K562 (cell line): ENCODE measurements around the gene TGFBR3L. TPM values are rescaled to one million over a fixed set of nuclear protein-coding genes. Genes with fewer than 3 reads are reported as not detected.
"Not testable (repeated sequence)": the region's sequence is repeated elsewhere in the genome, so short reads cannot be mapped to it uniquely, and the experiment has no call there.

Experiments used
- ATAC-seq: fragments of 200-7000 bp; cut with Tn5 transposase; 3 replicates; pipeline ENCODE4 v1.9.1; 2020; ENCODE audit warnings: moderate library complexity
- BruUV-seq: library from RNA; stranded (reverse); fragments of 400-500 nt; replicated peaks from 2 replicates; lab custom pipeline; 2021; lab: Mats Ljungman, UMichigan
- CTCF ChIA-PET: fragments of 300-600 bp; formaldehyde crosslinking; extraction: SDS; loops from one replicate; lab custom pipeline; 2021; ENCODE audit warnings: low intra/inter-chr PET ratio; lab: Yijun Ruan, JAX
- POLR2A ChIA-PET: fragments of 300-600, 350-650 bp; sonication (Branson Sonifier 250); formaldehyde crosslinking; extraction: SDS; loops from one replicate; lab custom pipeline; 2021; ENCODE audit warnings: antibody characterized with exemption, inconsistent platforms; lab: Yijun Ruan, JAX
- DNase-seq, 4 experiments: peaks; one replicate each; pipeline versions ENCODE4 v3.0.0 to v3.0.0-alpha.2; 2011 to 2018; ENCODE audit warnings: low spot score in 3 of 4, mixed read lengths in 3 of 4; ENCODE audit errors: extremely low read depth in 1 of 4
- FAIRE-seq: peaks from 2 replicates; lab custom pipeline; 2011; peaks lifted over from hg19 to GRCh38; lab: Jason Lieb, UNC
- H2AFZ ChIP-seq: 2 replicates; pipeline ENCODE4 v1.6.0; 2011; ENCODE audit warnings: low read depth, low read length, control low read depth, inconsistent platforms
- H3K27ac ChIP-seq: fragments of 200-600 bp; 3 replicates; pipeline ENCODE4 v1.8.0; 2011; ENCODE audit warnings: low read depth, mild to moderate bottlenecking, control low read depth, inconsistent platforms, low read length, moderate library complexity, mixed read lengths; ENCODE audit errors: extremely low read depth
- H3K27me3 ChIP-seq, 2 experiments: fragments of 300-600 bp in 1 of 2; 2 replicates in 1 of 2; 3 replicates in 1 of 2; pipeline versions ENCODE4 v1.6.0 to v1.8.0; 2011; ENCODE audit warnings: inconsistent platforms in 2 of 2, low read length in 2 of 2, mild to moderate bottlenecking in 1 of 2, mixed read lengths in 1 of 2, moderate library complexity in 1 of 2; ENCODE audit not compliant: control insufficient read depth in 2 of 2, insufficient read depth in 2 of 2
- H3K36me3 ChIP-seq: fragments of 300-600 bp; 3 replicates; pipeline ENCODE4 v1.8.0; 2011; ENCODE audit warnings: mild to moderate bottlenecking, low read length, inconsistent platforms; ENCODE audit not compliant: control insufficient read depth, insufficient read depth
- H3K4me1 ChIP-seq, 2 experiments: fragments of 200-600 bp in 1 of 2; replicated peaks in 1 of 2; 2 replicates in 1 of 2; 3 replicates in 1 of 2; pipeline versions ENCODE4 v1.5.1 to v1.8.0; 2011; ENCODE audit warnings: inconsistent platforms in 2 of 2, low read length in 2 of 2, mild to moderate bottlenecking in 1 of 2, mixed read lengths in 1 of 2, moderate library complexity in 1 of 2; ENCODE audit not compliant: control insufficient read depth in 2 of 2, insufficient read depth in 2 of 2
- H3K4me2 ChIP-seq: 2 replicates; pipeline ENCODE4 v1.6.1; 2011; ENCODE audit warnings: low read length, control low read depth, inconsistent platforms, mixed read lengths; ENCODE audit not compliant: insufficient read depth
- H3K4me3 ChIP-seq: fragments of 200-600 bp; sonication (generic), shearing (Covaris generic); 2 replicates; pipeline ENCODE4 v1.5.1; 2016; ENCODE audit warnings: control low read depth, inconsistent platforms
- H3K79me2 ChIP-seq: fragments of 200-600 bp; 3 replicates; pipeline ENCODE4 v1.8.0; 2011; ENCODE audit warnings: low read length, inconsistent platforms; ENCODE audit not compliant: control insufficient read depth, insufficient read depth
- H3K9ac ChIP-seq, 2 experiments: 2 replicates each; pipeline versions ENCODE4 v1.6.0 to v1.6.1; 2011; ENCODE audit warnings: low read depth in 2 of 2, low read length in 2 of 2, control low read depth in 1 of 2, inconsistent platforms in 1 of 2, mild to moderate bottlenecking in 1 of 2, mixed read lengths in 1 of 2; ENCODE audit not compliant: insufficient read depth in 1 of 2
- H3K9me1 ChIP-seq: one replicate; pipeline ENCODE4 v1.6.0; 2011; ENCODE audit warnings: inconsistent platforms, mild to moderate bottlenecking, low read length, moderate library complexity; ENCODE audit not compliant: control insufficient read depth, insufficient read depth
- H3K9me3 ChIP-seq: replicated peaks from 2 replicates; pipeline ENCODE4 v1.5.1; 2011; ENCODE audit warnings: low read depth, low read length, inconsistent platforms; ENCODE audit not compliant: control insufficient read depth, insufficient read depth
- H4K20me1 ChIP-seq: replicated peaks from 2 replicates; pipeline ENCODE4 v1.6.1; 2011; ENCODE audit warnings: low read length, inconsistent platforms, mixed read lengths; ENCODE audit not compliant: control insufficient read depth, insufficient read depth
- HNRNPL ChIP-seq: fragments of 200-400 bp; formaldehyde crosslinking; IDR thresholded peaks from 2 replicates; pipeline ENCODE4 v1.6.1; 2017; ENCODE audit warnings: low read depth, mild to moderate bottlenecking, low read length
- ZNF263 ChIP-seq: sonication (generic); formaldehyde crosslinking; IDR thresholded peaks from 2 replicates; pipeline ENCODE4 v1.8.0; 2022; ENCODE audit warnings: mild to moderate bottlenecking, missing genetic modification reagents, borderline replicate concordance
- ZNF644 ChIP-seq: fragments of 200-800 bp; sonication (Bioruptor generic); IDR thresholded peaks from 2 replicates; pipeline ENCODE4 v1.6.1; 2016; ENCODE audit warnings: low read depth, missing genetic modification characterization, missing compliant biosample characterization
- whole genome bisulfite sequencing: fragments of 100-300 bp; shearing (Covaris generic); methylation state at CpG from one replicate; pipeline ENCODE4 v1.1.6; 2016; ENCODE audit warnings: low coverage, mixed read lengths; ENCODE audit not compliant: insufficient coverage; ENCODE audit errors: missing lambda C conversion rate; 5-methylcytosine and 5-hydroxymethylcytosine counted together
- in situ Hi-C: fragments of 300-500 bp; cut with MboI; formaldehyde crosslinking; loops from 4 replicates; pipeline ENCODE4 v1.15.0; 2018; ENCODE audit warnings: inconsistent platforms, mixed read lengths
- intact Hi-C: fragments of 100-400 bp; cut with micrococcal nuclease; formaldehyde crosslinking; loops from 2 replicates; pipeline ENCODE4 v1.14.2; 2022
- polyA plus RNA-seq, 8 experiments: library from polyadenylated mRNA; depleted of rRNA in 4 of 8; stranded (reverse) in 5 of 8; unstranded in 3 of 8; fragments of >200 nt; fragmentation: Nextera tagmentation in 2 of 8; fragmentation: Illumina TruSeq in 1 of 8; extraction: Ambion mirVana in 2 of 8; extraction: Trizol in 1 of 8; gene quantifications; 2 replicates each; pipeline versions ENCODE4 v1.2.1 to v1.2.3, GENCODE V29; 2011 to 2014; ENCODE audit warnings: inconsistent platforms in 1 of 8, missing spikeins in 1 of 8
- total RNA-seq, 7 experiments: library from RNA; depleted of rRNA in 6 of 7; stranded (reverse); fragments of >200 nt in 6 of 7; fragmentation: Illumina TruSeq in 2 of 7; extraction: Trizol in 2 of 7; gene quantifications; 2 replicates each; pipeline versions ENCODE4 v1.2.1 to v1.2.3, GENCODE V29; 2011 to 2021; ENCODE audit warnings: low replicate concordance in 1 of 7
- TF ChIP-seq, protein P1 (sequence below): sonication (generic); formaldehyde crosslinking; IDR thresholded peaks from 2 replicates; pipeline ENCODE4 v1.8.0; 2022; ENCODE audit warnings: missing genetic modification reagents, mild to moderate bottlenecking, moderate library complexity, borderline replicate concordance

The TGFBR3L gene
- total and polyA plus RNA-seq, 9 of the 15 experiments (the other 6 are each of a cell fraction or from before 2014, with no cell fraction given), result not detected

DNA sequence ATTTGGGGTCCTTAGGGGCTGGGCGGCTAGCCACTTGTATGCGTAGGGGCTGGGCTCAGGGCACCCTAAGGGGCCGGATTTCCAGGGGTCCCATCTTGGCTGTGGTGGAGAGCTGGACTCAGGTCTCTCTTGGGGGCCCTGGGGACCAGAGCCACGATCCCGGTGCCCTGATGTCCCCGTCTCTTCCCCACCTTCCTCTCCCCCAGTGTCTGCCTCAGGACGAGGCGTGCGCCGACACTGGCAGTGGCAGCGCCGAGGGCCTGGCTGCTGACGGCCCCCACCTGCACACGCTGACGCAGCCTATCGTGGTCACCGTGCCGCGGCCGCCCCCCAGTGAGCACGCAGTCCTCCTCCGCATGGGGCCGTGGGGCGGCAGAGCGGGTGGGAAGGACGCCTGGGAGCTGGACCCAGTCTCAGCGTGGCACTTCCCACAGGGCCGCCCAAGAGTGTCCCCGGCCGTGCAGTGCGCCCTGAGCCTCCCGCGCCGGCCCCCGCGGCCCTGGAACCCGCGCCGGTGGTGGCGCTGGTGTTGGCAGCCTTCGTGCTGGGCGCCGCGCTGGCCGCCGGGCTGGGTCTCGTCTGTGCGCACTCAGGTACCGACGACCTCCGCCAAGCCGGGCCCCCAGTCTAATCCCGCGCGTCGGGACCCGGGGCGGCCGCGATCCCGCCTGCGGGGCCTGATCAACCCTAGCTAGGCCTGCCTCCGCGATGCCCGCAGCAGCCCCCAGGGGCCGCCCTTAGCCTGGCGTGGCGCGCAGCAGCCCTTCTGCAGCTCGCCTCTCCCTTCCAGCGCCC is 2.8 kb downstream of the TGFBR3L start (continued):
- TF ChIP-seq ZNF644 (no peak), ZNF263 (CRISPR knock-in tag) (no peak), HNRNPL (peak; percentile 82)
- TF ChIP-seq, all 486 proteins: peak for 3

DNA sequence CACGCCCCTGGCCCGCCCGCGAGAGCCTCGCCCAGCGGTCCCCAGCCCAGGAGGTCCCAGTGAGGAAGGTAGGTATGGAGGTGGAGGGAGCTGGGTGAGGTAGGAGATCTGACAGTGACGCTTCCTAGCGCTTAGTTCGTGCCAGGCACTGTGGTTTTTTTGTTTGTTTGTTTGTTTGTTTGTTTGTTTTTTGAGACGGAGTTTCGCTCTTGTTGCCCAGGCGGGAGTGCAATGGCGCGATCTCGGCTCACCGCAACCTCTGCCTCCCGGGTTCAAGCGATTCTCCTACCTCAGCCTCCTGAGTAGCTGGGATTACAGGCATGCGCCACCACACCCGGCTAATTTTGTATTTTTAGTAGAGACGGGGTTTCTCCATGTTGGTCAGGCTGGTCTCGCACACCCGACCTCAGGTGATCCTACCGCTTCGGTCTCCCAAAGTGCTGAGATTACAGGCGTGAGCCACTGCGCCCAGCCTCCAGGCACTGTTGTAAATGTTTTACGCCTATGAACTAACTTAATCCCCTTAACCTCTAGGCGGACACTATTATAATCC is 3.5 kb downstream of the TGFBR3L start:
- ATAC-seq, DNase-seq, H4K20me1 ChIP-seq, FAIRE-seq, H3K4me3 ChIP-seq, H3K9me3 ChIP-seq, BruUV-seq, H3K27me3 ChIP-seq, H3K9me1 ChIP-seq, H3K9ac ChIP-seq, H2AFZ ChIP-seq, CTCF ChIA-PET, H3K27ac ChIP-seq, in situ Hi-C loops, intact Hi-C loops, POLR2A ChIA-PET: not testable (repeated sequence)
- WGBS, result 98% methylated on average over 16 of the region's 29 CpGs
- Histone ChIP-seq H3K4me2 (peak overlapping the region; percentile 97; the same call in 1 of the 2 replicates), H3K4me1 (peaks cover 9 to 71% of the 10 kb centered on the region in 2 experiments), H3K36me3 (peaks cover 17% of the 10 kb centered on the region; the same call in 1 of the 3 replicates), H3K79me2 (peaks cover 14% of the 10 kb centered on the region)
- TF ChIP-seq, protein P1, sequence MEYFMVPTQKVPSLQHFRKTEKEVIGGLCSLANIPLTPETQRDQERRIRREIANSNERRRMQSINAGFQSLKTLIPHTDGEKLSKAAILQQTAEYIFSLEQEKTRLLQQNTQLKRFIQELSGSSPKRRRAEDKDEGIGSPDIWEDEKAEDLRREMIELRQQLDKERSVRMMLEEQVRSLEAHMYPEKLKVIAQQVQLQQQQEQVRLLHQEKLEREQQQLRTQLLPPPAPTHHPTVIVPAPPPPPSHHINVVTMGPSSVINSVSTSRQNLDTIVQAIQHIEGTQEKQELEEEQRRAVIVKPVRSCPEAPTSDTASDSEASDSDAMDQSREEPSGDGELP (CRISPR knock-in tag), result 0 out of 2 replicates have a peak, but pooled peaks have one; percentile 4
